ENCODE measurements around the gene CADM3. TPM values are rescaled to one million over a fixed set of nuclear protein-coding genes. Genes with fewer than 3 reads are reported as not detected.
A peak's percentile ranks its signal among the peaks of the same experiment; 100 is the strongest.

Gene CADM3
- total and polyA plus RNA-seq, 2 donors (not counting 3 experiments of a cell fraction or from before 2014, with no cell fraction given), result 2.7 to 6.0 TPM

DNA sequence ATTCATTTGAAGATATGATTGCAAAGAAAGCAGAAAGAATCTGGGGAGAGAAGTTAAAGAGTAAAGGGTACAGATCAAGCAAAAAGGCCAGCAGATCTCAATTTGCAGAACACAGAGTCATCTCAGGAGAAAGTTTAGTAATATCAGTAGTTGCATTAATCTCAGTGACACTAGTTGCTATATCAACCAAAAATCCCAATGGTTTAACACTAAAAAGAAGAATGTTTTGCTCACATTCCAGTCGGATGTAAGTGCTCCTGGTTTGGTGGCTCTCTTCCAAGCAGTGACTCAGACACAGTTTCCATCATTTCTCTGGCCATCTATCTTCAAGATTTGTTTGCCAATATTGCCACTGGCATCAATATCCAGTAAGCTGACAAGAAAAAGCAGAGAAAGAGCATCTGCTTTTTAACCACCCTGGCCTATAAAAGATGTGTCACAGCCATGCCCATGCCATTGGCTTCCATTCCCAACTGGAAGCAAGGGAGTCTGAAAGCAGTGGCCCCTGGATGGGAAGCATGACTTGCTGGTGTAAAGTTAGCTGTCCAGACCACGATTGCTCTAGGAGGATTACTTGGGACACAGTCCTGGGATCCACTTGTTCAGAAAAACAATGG is 49.3 kb upstream of the CADM3 start:
- no peaks in the 10 kb centered on the region for H3K36me3 ChIP-seq (ENCODE audit: control insufficient read depth in 2 of 2, extremely low read depth in 1 of 2, insufficient read depth in 2 of 2, low read length in 2 of 2)
- no peaks in the 10 kb centered on the region for H3K4me1 ChIP-seq (ENCODE audit: control insufficient read depth, extremely low read depth, insufficient read depth, low read length)
- no peak overlapping the region for H3K4me3 ChIP-seq (replicated peaks in 1 of 3; ENCODE audit: insufficient read depth in 1 of 3, low read depth in 1 of 3, low read length in 3 of 3)
- intact Hi-C loops (cut with micrococcal nuclease), result no loop called here
- no peak overlapping the region for H3K27ac ChIP-seq (ENCODE audit: insufficient read depth, low read depth, low read length)
- dilution Hi-C loops (cut with MboI; ENCODE audit: extremely low pct_ligation_motif_present, low sequenced_read_pairs), result no loop called here
- H4K20me1 ChIP-seq (replicated peaks; ENCODE audit: control insufficient read depth, extremely low read depth, insufficient read depth, low read length), result no peaks in the 10 kb centered on the region
- POLR2A ChIA-PET, result no interaction called here
- DNase-seq (ENCODE audit: low read depth, low spot score) (peak; percentile 40), FAIRE-seq (no peak)
- no peak overlapping the region for H3K9ac ChIP-seq (replicated peaks; ENCODE audit: extremely low read depth, insufficient read depth, low read length)
- H2AFZ ChIP-seq (ENCODE audit: low read depth, low read length), result no peak overlapping the region
- H3K27me3 ChIP-seq (ENCODE audit: control insufficient read depth in 2 of 2, insufficient read depth in 2 of 2, low read length in 2 of 2), result peaks cover 8 to 10% of the 10 kb centered on the region in 2 experiments
- CTCF ChIA-PET, result interaction anchor here (2.2 kb wide), 1 partner anchor 10 kb away, joined by 7 read pairs; no protein-coding TSS in a partner anchor
- no peaks in the 10 kb centered on the region for H3K9me1 ChIP-seq (replicated peaks; ENCODE audit: control insufficient read depth, extremely low read depth, insufficient read depth, low read length)
- BruUV-seq (replicated peaks), result no TSS peak
- no peak for TF ChIP-seq JUN (IDR thresholded peaks at IDR 0.05; ENCODE audit: borderline replicate concordance, insufficient read depth, insufficient read length, low read depth)
- TF ChIP-seq, protein P1, sequence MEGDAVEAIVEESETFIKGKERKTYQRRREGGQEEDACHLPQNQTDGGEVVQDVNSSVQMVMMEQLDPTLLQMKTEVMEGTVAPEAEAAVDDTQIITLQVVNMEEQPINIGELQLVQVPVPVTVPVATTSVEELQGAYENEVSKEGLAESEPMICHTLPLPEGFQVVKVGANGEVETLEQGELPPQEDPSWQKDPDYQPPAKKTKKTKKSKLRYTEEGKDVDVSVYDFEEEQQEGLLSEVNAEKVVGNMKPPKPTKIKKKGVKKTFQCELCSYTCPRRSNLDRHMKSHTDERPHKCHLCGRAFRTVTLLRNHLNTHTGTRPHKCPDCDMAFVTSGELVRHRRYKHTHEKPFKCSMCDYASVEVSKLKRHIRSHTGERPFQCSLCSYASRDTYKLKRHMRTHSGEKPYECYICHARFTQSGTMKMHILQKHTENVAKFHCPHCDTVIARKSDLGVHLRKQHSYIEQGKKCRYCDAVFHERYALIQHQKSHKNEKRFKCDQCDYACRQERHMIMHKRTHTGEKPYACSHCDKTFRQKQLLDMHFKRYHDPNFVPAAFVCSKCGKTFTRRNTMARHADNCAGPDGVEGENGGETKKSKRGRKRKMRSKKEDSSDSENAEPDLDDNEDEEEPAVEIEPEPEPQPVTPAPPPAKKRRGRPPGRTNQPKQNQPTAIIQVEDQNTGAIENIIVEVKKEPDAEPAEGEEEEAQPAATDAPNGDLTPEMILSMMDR (IDR thresholded peaks at IDR 0.05; ENCODE audit: extremely low read depth in 1 of 2, insufficient read depth in 1 of 2, low read depth in 1 of 2, low read length in 2 of 2), result no peak
- TF ChIP-seq MYC (IDR thresholded peaks at IDR 0.05; ENCODE audit: low read depth, low read length), result no peak
- TF ChIP-seq POLR2AphosphoS5 (IDR thresholded peaks at IDR 0.05; ENCODE audit: insufficient read depth, low read depth, low read length), result no peak
- TF ChIP-seq GATA2 (IDR thresholded peaks at IDR 0.05; ENCODE audit: insufficient read depth, insufficient read length, low read depth, low read length), result no peak
- TF ChIP-seq POLR2A (IDR thresholded peaks at IDR 0.05; ENCODE audit: low read depth, low read length), result no peak
- no peak overlapping the region for H3K4me2 ChIP-seq (ENCODE audit: insufficient read depth, low read length)
- H3K9me3 ChIP-seq (replicated peaks; ENCODE audit: control insufficient read depth, insufficient read depth, low read length), result no peaks in the 10 kb centered on the region
- no peaks in the 10 kb centered on the region for H3K79me2 ChIP-seq (ENCODE audit: control insufficient read depth, insufficient read depth, low read length)
